ENCODE measurements around the gene COL20A1.

Gene COL20A1

GRCh38 chr20:63382551-63383300, 89.7 kb downstream of the COL20A1 start:
- DNase-seq (ENCODE audit: low read depth): no peak
- no peak overlapping the region for H3K4me3 ChIP-seq (ENCODE audit: low read depth, low read length)
- TF ChIP-seq, protein P1, sequence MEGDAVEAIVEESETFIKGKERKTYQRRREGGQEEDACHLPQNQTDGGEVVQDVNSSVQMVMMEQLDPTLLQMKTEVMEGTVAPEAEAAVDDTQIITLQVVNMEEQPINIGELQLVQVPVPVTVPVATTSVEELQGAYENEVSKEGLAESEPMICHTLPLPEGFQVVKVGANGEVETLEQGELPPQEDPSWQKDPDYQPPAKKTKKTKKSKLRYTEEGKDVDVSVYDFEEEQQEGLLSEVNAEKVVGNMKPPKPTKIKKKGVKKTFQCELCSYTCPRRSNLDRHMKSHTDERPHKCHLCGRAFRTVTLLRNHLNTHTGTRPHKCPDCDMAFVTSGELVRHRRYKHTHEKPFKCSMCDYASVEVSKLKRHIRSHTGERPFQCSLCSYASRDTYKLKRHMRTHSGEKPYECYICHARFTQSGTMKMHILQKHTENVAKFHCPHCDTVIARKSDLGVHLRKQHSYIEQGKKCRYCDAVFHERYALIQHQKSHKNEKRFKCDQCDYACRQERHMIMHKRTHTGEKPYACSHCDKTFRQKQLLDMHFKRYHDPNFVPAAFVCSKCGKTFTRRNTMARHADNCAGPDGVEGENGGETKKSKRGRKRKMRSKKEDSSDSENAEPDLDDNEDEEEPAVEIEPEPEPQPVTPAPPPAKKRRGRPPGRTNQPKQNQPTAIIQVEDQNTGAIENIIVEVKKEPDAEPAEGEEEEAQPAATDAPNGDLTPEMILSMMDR (IDR thresholded peaks at IDR 0.05; ENCODE audit: low read depth, low read length, missing control alignments): no peak

- TF ChIP-seq, protein P1 (IDR thresholded peaks at IDR 0.05; ENCODE audit: low read depth, low read length, missing control alignments): no peak
- no peak overlapping the region for H3K4me3 ChIP-seq (ENCODE audit: low read depth, low read length)
- DNase-seq (ENCODE audit: low read depth): no peak
Observed at GRCh38 chr20:63383556-63383955, 90.6 kb downstream of the COL20A1 start.

DNA sequence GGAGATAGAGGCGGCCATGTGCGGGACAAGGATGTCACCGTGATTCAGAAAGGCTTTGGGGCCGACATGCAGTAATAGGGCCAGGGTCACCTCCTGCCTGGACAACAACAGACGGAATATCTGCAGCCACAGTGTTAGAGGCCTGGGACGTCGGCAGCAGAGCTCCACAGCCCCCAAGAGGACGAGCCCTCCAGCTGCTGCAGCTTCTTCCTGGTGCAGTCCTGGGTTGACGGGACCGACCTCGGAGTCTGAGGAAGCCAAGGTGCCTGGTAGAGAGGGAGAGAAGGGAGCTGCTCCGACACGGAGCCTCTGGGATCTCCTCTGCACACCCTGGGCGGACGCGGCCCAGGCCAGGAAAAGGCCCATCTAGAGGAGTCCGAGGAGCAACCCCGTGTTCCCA, 91.3 kb downstream of the COL20A1 start:
- no peak overlapping the region for H3K4me3 ChIP-seq (ENCODE audit: low read depth, low read length)
- no peak for DNase-seq (ENCODE audit: low read depth)
- TF ChIP-seq, protein P1 (IDR thresholded peaks at IDR 0.05; ENCODE audit: low read depth, low read length, missing control alignments): no peak
